G401 (cell line): ENCODE results near the gene SEL1L3. TPM values are rescaled to one million over a fixed set of nuclear protein-coding genes. Genes with fewer than 3 reads are reported as not detected.

Experiments
- DNase-seq: peaks from one replicate; pipeline ENCODE4 v3.0.0-alpha.2; 2015; ENCODE audit warnings: low spot score
- in situ Hi-C: cut with HindIII; loops from 2 replicates; pipeline ENCODE4 v1.10.0; 2016; ENCODE audit warnings: low sequenced_read_pairs, mixed read lengths
- total RNA-seq: library from RNA; depleted of rRNA; stranded (reverse); fragments of >200 nt; shearing (Covaris generic); gene quantifications from 2 replicates; pipeline ENCODE4 v1.2.3, GENCODE V29; 2014

SEL1L3 gene
- total RNA-seq, 1 experiment from 2014 or later: 133 TPM

- no peak for DNase-seq
- in situ Hi-C loops: no loop called here
Observed at GRCh38 chr4:25770847-25771246, 91.9 kb downstream of the SEL1L3 start.

- in situ Hi-C loops: no loop called here
- peak; percentile 65 for DNase-seq
Observed at GRCh38 chr4:25769251-25769650, 93.5 kb downstream of the SEL1L3 start.

- in situ Hi-C loops: no loop called here
- peak; percentile 94 for DNase-seq
Observed at GRCh38 chr4:25767877-25768725, 94.7 kb downstream of the SEL1L3 start.

GRCh38 chr4:25760518-25761157, 102.2 kb downstream of the SEL1L3 start:
- no peak for DNase-seq
- in situ Hi-C loops: no loop called here

- in situ Hi-C loops: no loop called here
- DNase-seq: no peak
Observed at GRCh38 chr4:25760048-25760447, 102.7 kb downstream of the SEL1L3 start.

GRCh38 chr4:25759101-25759500, 103.7 kb downstream of the SEL1L3 start:
- DNase-seq: peak; percentile 71
- in situ Hi-C loops: no loop called here

- in situ Hi-C loops: no loop called here
- DNase-seq: no peak
Observed at GRCh38 chr4:25757452-25757851, 105.3 kb downstream of the SEL1L3 start.

- in situ Hi-C loops: no loop called here
Observed at GRCh38 chr4:25756503-25756902, 106.3 kb downstream of the SEL1L3 start.

GRCh38 chr4:25755911-25756310, 106.9 kb downstream of the SEL1L3 start:
- in situ Hi-C loops: no loop called here
- DNase-seq: no peak

More at GRCh38 chr4:25756503-25756902, 106.3 kb downstream of the SEL1L3 start:
- no peak for DNase-seq

- no peak for DNase-seq
- in situ Hi-C loops: no loop called here
Observed at GRCh38 chr4:25753239-25753638, 109.5 kb downstream of the SEL1L3 start.

GRCh38 chr4:25750874-25751273, 111.9 kb downstream of the SEL1L3 start:
- in situ Hi-C loops: no loop called here
- DNase-seq: no peak

GRCh38 chr4:25749150-25749794, 113.5 kb downstream of the SEL1L3 start:
- no peak for DNase-seq
- in situ Hi-C loops: no loop called here

GRCh38 chr4:25743971-25744370, 118.8 kb downstream of the SEL1L3 start:
- peak; percentile 71 for DNase-seq
- in situ Hi-C loops: no loop called here

- no peak for DNase-seq
- in situ Hi-C loops: no loop called here
Observed at GRCh38 chr4:25729564-25729963, 133.2 kb downstream of the SEL1L3 start.

- no peak for DNase-seq
- in situ Hi-C loops: no loop called here
Observed at GRCh38 chr4:25728886-25729285, 133.9 kb downstream of the SEL1L3 start.

GRCh38 chr4:25727711-25728493, 134.9 kb downstream of the SEL1L3 start:
- no peak for DNase-seq
- in situ Hi-C loops: no loop called here

- DNase-seq: no peak
- in situ Hi-C loops: no loop called here
Observed at GRCh38 chr4:25725870-25726269, 136.9 kb downstream of the SEL1L3 start.

GRCh38 chr4:25723409-25723808, 139.4 kb downstream of the SEL1L3 start:
- no peak for DNase-seq
- in situ Hi-C loops: no loop called here

- in situ Hi-C loops: no loop called here
- no peak for DNase-seq
Observed at GRCh38 chr4:25722964-25723363, 139.8 kb downstream of the SEL1L3 start.
